GM19239 (cell line): ENCODE results near the gene SEPTIN14.
"Not testable (repeated sequence)": the region's sequence is repeated elsewhere in the genome, so short reads cannot be mapped to it uniquely, and the experiment has no call there.

ENCODE experiments used
- DNase-seq: peaks from one replicate; pipeline ENCODE4 v3.0.0; 2011; ENCODE audit warnings: low spot score; ENCODE audit not compliant: insufficient read length
- FAIRE-seq: peaks from 2 replicates; lab custom pipeline; 2011; peaks lifted over from hg19 to GRCh38; lab: Jason Lieb, UNC

Gene SEPTIN14

GRCh38 chr7:55786901-55787300, 75.7 kb downstream of the SEPTIN14 start:
- DNase-seq (no peak), FAIRE-seq (no peak)

- not testable (repeated sequence) for FAIRE-seq
Measured at GRCh38 chr7:55785444-55785843, 77.1 kb downstream of the SEPTIN14 start.

GRCh38 chr7:55784151-55784550, 78.4 kb downstream of the SEPTIN14 start:
- FAIRE-seq = no peak
- DNase-seq = no peak

More at GRCh38 chr7:55785444-55785843, 77.1 kb downstream of the SEPTIN14 start:
- DNase-seq = not testable (repeated sequence)

GRCh38 chr7:55778631-55779030, 83.9 kb downstream of the SEPTIN14 start:
- DNase-seq = no peak
- FAIRE-seq = no peak

GRCh38 chr7:55776196-55776595, 86.4 kb downstream of the SEPTIN14 start:
- DNase-seq = no peak
- no peak for FAIRE-seq

GRCh38 chr7:55775051-55775420, 87.5 kb downstream of the SEPTIN14 start:
- DNase-seq (no peak), FAIRE-seq (no peak)

- DNase-seq (no peak), FAIRE-seq (no peak)
Measured at GRCh38 chr7:55774327-55775050, 88.1 kb downstream of the SEPTIN14 start.

- DNase-seq (no peak), FAIRE-seq (no peak)
Measured at GRCh38 chr7:55770778-55771177, 91.8 kb downstream of the SEPTIN14 start.

GRCh38 chr7:55753274-55753862, 109.2 kb downstream of the SEPTIN14 start:
- DNase-seq, FAIRE-seq: not testable (repeated sequence)

GRCh38 chr7:55744706-55745105, 117.8 kb downstream of the SEPTIN14 start:
- not testable (repeated sequence) for FAIRE-seq, DNase-seq
